WERI-Rb-1 (cell line): Measurements from ENCODE around the gene FUZ.

ENCODE experiments used
- DNase-seq: peaks from one replicate; pipeline ENCODE4 v3.0.0-alpha.2; 2020
- H3K27ac ChIP-seq: fragments of 250-450 bp; sonication (Bioruptor Pico); 2 replicates; pipeline ENCODE4 v1.5.1; 2020; ENCODE audit warnings: mild to moderate bottlenecking, moderate library complexity
- H3K27me3 ChIP-seq: fragments of 250-450 bp; sonication (Bioruptor Pico); 2 replicates; pipeline ENCODE4 v1.5.1; 2021; ENCODE audit warnings: mild to moderate bottlenecking, low read depth, moderate library complexity; ENCODE audit not compliant: insufficient read depth, severe bottlenecking
- H3K36me3 ChIP-seq: fragments of 250-450 bp; sonication (Bioruptor Pico); 2 replicates; pipeline ENCODE4 v1.5.1; 2020; ENCODE audit warnings: mild to moderate bottlenecking, moderate library complexity
- H3K4me3 ChIP-seq: 2 replicates; pipeline ENCODE4 v1.5.1; 2011; ENCODE audit warnings: low read depth, mild to moderate bottlenecking, control low read depth, low read length
- H3K9me3 ChIP-seq: fragments of 250-450 bp; sonication (Bioruptor Pico); 2 replicates; pipeline ENCODE4 v1.5.1; 2021; ENCODE audit warnings: mild to moderate bottlenecking, moderate library complexity; ENCODE audit not compliant: severe bottlenecking
- CTCF ChIP-seq: IDR thresholded peaks from 2 replicates; pipeline ENCODE4 v1.5.1; 2011; ENCODE audit warnings: low read depth, mild to moderate bottlenecking, control low read depth, inconsistent platforms, low read length

Gene FUZ

DNA sequence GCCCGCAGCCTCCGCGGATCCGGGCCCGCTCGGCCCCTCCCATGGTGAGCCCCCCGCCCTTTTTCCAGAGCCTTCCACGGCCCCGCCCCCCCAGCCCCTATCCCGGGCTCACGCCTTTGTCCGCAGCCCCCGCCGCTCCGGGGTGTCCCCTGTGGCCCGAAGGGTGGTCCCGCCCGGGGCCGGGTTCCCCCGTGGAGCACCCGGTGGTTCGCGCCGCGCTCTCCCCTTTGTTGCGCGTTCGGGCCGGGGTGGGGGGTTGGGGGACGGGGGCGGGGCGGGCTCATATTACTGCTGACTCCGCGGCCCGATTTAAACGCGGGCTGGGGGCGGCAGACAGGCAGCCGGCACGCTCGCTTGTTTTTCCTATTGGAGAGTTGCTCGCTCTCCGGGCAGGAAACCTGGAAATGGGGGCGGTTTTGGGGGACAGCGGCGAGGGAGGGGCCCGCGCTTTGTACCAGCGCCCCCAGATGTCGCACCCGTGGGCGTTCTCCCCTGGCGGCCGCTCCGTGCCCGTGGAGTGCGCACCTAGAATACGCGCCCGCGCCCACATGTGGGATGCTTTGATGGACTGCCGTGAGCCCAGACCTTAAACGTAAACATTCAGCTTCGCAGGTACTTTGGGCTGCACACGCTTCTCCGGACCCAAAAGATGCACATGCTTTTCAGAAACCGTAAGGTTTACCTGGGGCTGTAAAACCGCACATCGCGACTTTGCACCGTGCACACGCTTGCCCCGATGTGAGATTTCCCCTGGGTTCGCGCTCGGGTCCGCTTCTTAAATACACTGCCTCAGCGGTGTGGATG, 38.6 kb upstream of the FUZ start:
- no peaks in the 10 kb centered on the region for H3K27me3 ChIP-seq
- H3K9me3 ChIP-seq: no peaks in the 10 kb centered on the region
- TF ChIP-seq CTCF: no peak
- peak; percentile 50 for DNase-seq
- H3K4me3 ChIP-seq: peak overlapping the region; percentile 70
- peak overlapping the region; percentile 96 for H3K27ac ChIP-seq
- H3K36me3 ChIP-seq: peaks cover 42% of the 10 kb centered on the region

DNA sequence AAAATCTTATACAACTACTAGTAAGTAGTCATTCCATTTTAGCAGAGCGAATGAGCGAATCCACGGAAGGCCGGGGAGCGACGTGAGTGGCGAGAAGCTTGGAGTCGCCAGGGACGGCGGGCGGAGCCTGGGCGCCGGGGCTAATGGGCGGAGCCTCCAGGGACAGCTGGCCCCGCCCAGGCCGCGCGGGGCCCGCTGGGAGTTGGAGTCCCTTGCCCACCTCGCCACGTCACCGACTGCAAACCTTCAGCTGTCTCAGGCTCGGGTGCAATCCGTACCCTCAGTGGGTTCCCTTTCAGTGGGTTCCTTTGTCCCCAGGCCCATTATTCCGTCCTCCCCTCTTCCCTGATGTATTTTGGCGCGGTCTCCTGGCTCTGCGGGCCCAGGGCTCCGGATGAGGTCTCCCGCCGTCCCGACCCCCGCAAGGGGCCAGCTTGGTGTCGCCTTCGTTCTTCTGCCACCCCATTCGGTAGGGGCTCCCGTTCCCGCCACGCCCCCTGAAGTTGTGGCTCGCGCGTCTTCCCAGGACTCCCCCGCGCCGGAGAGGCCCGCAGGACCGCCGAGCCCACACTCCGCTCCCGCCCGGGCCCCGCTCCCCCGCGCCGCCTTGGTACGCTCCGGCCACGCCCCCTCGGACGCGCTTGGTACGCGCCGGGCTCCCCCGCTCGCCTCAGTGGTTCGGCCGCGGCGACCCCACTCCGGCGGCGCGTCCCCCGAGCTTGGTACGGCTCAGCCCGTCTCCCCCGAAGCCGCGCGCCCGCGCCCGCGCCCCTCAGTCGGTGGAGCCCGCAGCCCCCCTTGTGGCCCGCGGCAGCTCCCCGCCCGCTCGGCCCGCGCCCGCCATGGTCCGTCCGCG, 37.6 kb upstream of the FUZ start, which contains the start of gene PTOV1:
Gene PTOV1 (plus strand): TSS at position 673 of the 856 bp plus-strand sequence.
- no peaks in the 10 kb centered on the region for H3K9me3 ChIP-seq
- peak within 1 kb of the TSS; percentile 96 for H3K27ac ChIP-seq
- H3K27me3 ChIP-seq: no peaks in the 10 kb centered on the region
- peak within 1 kb of the TSS; percentile 70 for H3K4me3 ChIP-seq
- H3K36me3 ChIP-seq: peaks cover 33% of the 10 kb centered on the region
- no peak for TF ChIP-seq CTCF
- peak; percentile 86 for DNase-seq

GRCh38 chr19:49850221-49850486, 37.1 kb upstream of the FUZ start:
- DNase-seq: no peak
- H3K36me3 ChIP-seq: peaks cover 27% of the 10 kb centered on the region
- TF ChIP-seq CTCF: no peak
- H3K27ac ChIP-seq: peak overlapping the region; percentile 96
- peak overlapping the region; percentile 70 for H3K4me3 ChIP-seq
- no peaks in the 10 kb centered on the region for H3K27me3 ChIP-seq
- no peaks in the 10 kb centered on the region for H3K9me3 ChIP-seq

GRCh38 chr19:49849433-49850220, 36.5 kb upstream of the FUZ start:
- Histone ChIP-seq H3K27me3 (no peaks in the 10 kb centered on the region), H3K4me3 (peak overlapping the region; percentile 70; the same call in 1 of the 2 replicates), H3K27ac (no peak overlapping the region; the same call in none of the 2 replicates), H3K9me3 (no peaks in the 10 kb centered on the region), H3K36me3 (peaks cover 22% of the 10 kb centered on the region)
- DNase-seq: no peak
- TF ChIP-seq CTCF: no peak

GRCh38 chr19:49848938-49849337, 35.8 kb upstream of the FUZ start:
- DNase-seq: no peak
- H3K9me3 ChIP-seq: no peaks in the 10 kb centered on the region
- H3K4me3 ChIP-seq: no peak overlapping the region
- H3K27ac ChIP-seq: no peak overlapping the region
- no peaks in the 10 kb centered on the region for H3K27me3 ChIP-seq
- peaks cover 15% of the 10 kb centered on the region for H3K36me3 ChIP-seq
- TF ChIP-seq CTCF: no peak
